H1 (cell line): ENCODE data around the gene KCNT1. TPM values are rescaled to one million over a fixed set of nuclear protein-coding genes. Genes with fewer than 3 reads are reported as not detected.
A peak's percentile ranks its signal among the peaks of the same experiment; 100 is the strongest.

ENCODE experiments used
- CTCF ChIA-PET: fragments of 300-600 bp; sonication (Branson Sonifier 250); formaldehyde crosslinking; loops from one replicate; lab custom pipeline; 2021; ENCODE audit not compliant: partially characterized antibody; lab: Charles Lee
- POLR2A ChIA-PET: fragments of 300-600 bp; sonication (Branson Sonifier 250); formaldehyde crosslinking; loops from one replicate; lab custom pipeline; 2021; ENCODE audit warnings: inconsistent platforms; ENCODE audit not compliant: partially characterized antibody; lab: Charles Lee
- DNase-seq, 2 experiments: peaks; one replicate each; pipeline versions ENCODE4 v3.0.0 to v3.0.0-alpha.2; 2010 to 2022; ENCODE audit warnings: low spot score in 2 of 2, low read depth in 1 of 2, mixed read lengths in 1 of 2
- FAIRE-seq: peaks from 2 replicates; lab custom pipeline; 2011; peaks lifted over from hg19 to GRCh38; lab: Jason Lieb, UNC
- H2AFZ ChIP-seq: 2 replicates; pipeline ENCODE4 v1.8.1; 2012; ENCODE audit warnings: low read length, inconsistent platforms
- H2AK5ac ChIP-seq: 2 replicates; pipeline ENCODE4 v1.6.1; 2013; ENCODE audit warnings: low read depth, low read length
- H2BK120ac ChIP-seq: replicated peaks from 2 replicates; pipeline ENCODE3; 2013; ENCODE audit warnings: low read depth, low read length, inconsistent platforms
- H2BK12ac ChIP-seq: 2 replicates; pipeline ENCODE4 v1.6.1; 2013; ENCODE audit warnings: low read depth, low read length
- H2BK15ac ChIP-seq: 2 replicates; pipeline ENCODE4 v1.6.1; 2013; ENCODE audit warnings: low read length
- H2BK20ac ChIP-seq: 2 replicates; pipeline ENCODE4 v1.6.1; 2013; ENCODE audit warnings: low read length
- H2BK5ac ChIP-seq: 2 replicates; pipeline ENCODE4 v1.6.1; 2013; ENCODE audit warnings: low read depth, low read length
- H3K14ac ChIP-seq: 2 replicates; pipeline ENCODE4 v1.6.1; 2013; ENCODE audit warnings: inconsistent platforms; ENCODE audit not compliant: insufficient read length
- H3K18ac ChIP-seq: 2 replicates; pipeline ENCODE4 v1.6.1; 2013; ENCODE audit warnings: low read length; ENCODE audit errors: extremely low read depth
- H3K23ac ChIP-seq: 2 replicates; pipeline ENCODE4 v1.6.1; 2013; ENCODE audit warnings: inconsistent platforms; ENCODE audit not compliant: insufficient read length
- H3K23me2 ChIP-seq: 2 replicates; pipeline ENCODE4 v1.6.1; 2013; ENCODE audit warnings: low read depth, low read length
- H3K27ac ChIP-seq: 2 replicates; pipeline ENCODE4 v1.6.1; 2011; ENCODE audit warnings: low read depth, low read length, inconsistent platforms
- H3K27me3 ChIP-seq, 4 experiments: replicated peaks in 1 of 4; 1 replicate in 1 of 4; 2 replicates in 3 of 4; pipeline versions ENCODE4 v1.6.1 to v1.8.1; 2011 to 2013; ENCODE audit warnings: low read length in 3 of 4, mild to moderate bottlenecking in 3 of 4, inconsistent platforms in 2 of 4, mixed read lengths in 2 of 4, moderate library complexity in 1 of 4; ENCODE audit not compliant: control insufficient read depth in 3 of 4, insufficient read depth in 3 of 4; ENCODE audit errors: extremely low read depth in 1 of 4
- H3K36me3 ChIP-seq, 4 experiments: 2 replicates each; pipeline versions ENCODE4 v1.6.1 to v1.8.1; 2011 to 2013; ENCODE audit warnings: mild to moderate bottlenecking in 4 of 4, low read length in 3 of 4, moderate library complexity in 2 of 4, control low read depth in 1 of 4, inconsistent platforms in 1 of 4; ENCODE audit not compliant: insufficient read depth in 4 of 4, control insufficient read depth in 2 of 4
- H3K4ac ChIP-seq: replicated peaks from 2 replicates; pipeline ENCODE3; 2013; ENCODE audit warnings: low read length, low read depth, mixed read lengths, inconsistent platforms; ENCODE audit not compliant: insufficient read length
- H3K4me1 ChIP-seq, 4 experiments: replicated peaks in 1 of 4; 1 replicate in 1 of 4; 2 replicates in 3 of 4; pipeline versions ENCODE4 v1.6.1 to v1.8.1; 2011 to 2013; ENCODE audit warnings: low read length in 3 of 4, inconsistent platforms in 2 of 4, mixed read lengths in 1 of 4; ENCODE audit not compliant: insufficient read depth in 4 of 4, control insufficient read depth in 3 of 4
- H3K4me2 ChIP-seq, 2 experiments: 2 replicates each; pipeline versions ENCODE4 v1.6.1 to v1.8.1; 2011 to 2013; ENCODE audit warnings: low read depth in 2 of 2, low read length in 2 of 2, control low read depth in 1 of 2, inconsistent platforms in 1 of 2, mild to moderate bottlenecking in 1 of 2; ENCODE audit not compliant: insufficient read depth in 1 of 2
- H3K4me3 ChIP-seq, 4 experiments: fragments of 200-600, 300-600 bp in 1 of 4; sonication (generic), shearing (Covaris generic), sonication (Bioruptor Twin) in 1 of 4; 2 replicates each; pipeline versions ENCODE4 v1.5.1 to v1.8.1; 2011 to 2016; ENCODE audit warnings: low read length in 4 of 4, low read depth in 3 of 4, control low read depth in 2 of 4, inconsistent platforms in 2 of 4, mild to moderate bottlenecking in 2 of 4, mixed read lengths in 1 of 4, moderate library complexity in 1 of 4; ENCODE audit not compliant: insufficient read depth in 2 of 4; ENCODE audit errors: extremely low read depth in 1 of 4
- H3K56ac ChIP-seq: replicated peaks from 2 replicates; pipeline ENCODE3; 2013; ENCODE audit warnings: low read depth, mild to moderate bottlenecking, mixed read lengths, low read length, inconsistent platforms; ENCODE audit not compliant: insufficient read length
- H3K79me1 ChIP-seq: 2 replicates; pipeline ENCODE4 v1.6.1; 2013; ENCODE audit warnings: low read depth, low read length, control low read depth
- H3K79me2 ChIP-seq, 2 experiments: 2 replicates each; pipeline versions ENCODE4 v1.6.1 to v1.8.1; 2012 to 2013; ENCODE audit warnings: low read length in 2 of 2, mild to moderate bottlenecking in 2 of 2, inconsistent platforms in 1 of 2; ENCODE audit not compliant: insufficient read depth in 2 of 2, control insufficient read depth in 1 of 2
- H3K9ac ChIP-seq, 4 experiments: replicated peaks in 1 of 4; 1 replicate in 1 of 4; 2 replicates in 3 of 4; pipeline versions ENCODE4 v1.6.1 to v1.8.1; 2011 to 2013; ENCODE audit warnings: low read depth in 3 of 4, low read length in 3 of 4, control low read depth in 2 of 4, mild to moderate bottlenecking in 2 of 4, moderate library complexity in 2 of 4, inconsistent platforms in 1 of 4; ENCODE audit errors: extremely low read depth in 1 of 4
- H3K9me3 ChIP-seq, 2 experiments: 2 replicates each; pipeline versions ENCODE4 v1.6.1 to v1.8.1; 2012 to 2013; ENCODE audit warnings: mild to moderate bottlenecking in 2 of 2, moderate library complexity in 2 of 2, control low read depth in 1 of 2, inconsistent platforms in 1 of 2, low read depth in 1 of 2, low read length in 1 of 2, mixed read lengths in 1 of 2; ENCODE audit not compliant: insufficient read depth in 2 of 2
- H4K20me1 ChIP-seq, 2 experiments: replicated peaks in 1 of 2; 2 replicates each; pipeline versions ENCODE3 to v1.8.1; 2011 to 2013; ENCODE audit warnings: inconsistent platforms in 2 of 2, low read length in 2 of 2, mild to moderate bottlenecking in 1 of 2; ENCODE audit not compliant: insufficient read depth in 2 of 2, control insufficient read depth in 1 of 2
- H4K5ac ChIP-seq: 2 replicates; pipeline ENCODE4 v1.6.1; 2013; ENCODE audit warnings: low read length, low read depth, mixed read lengths, inconsistent platforms; ENCODE audit not compliant: insufficient read length
- H4K8ac ChIP-seq: 2 replicates; pipeline ENCODE4 v1.8.0; 2013; ENCODE audit warnings: mild to moderate bottlenecking, moderate library complexity, low read length, inconsistent platforms; ENCODE audit not compliant: insufficient read depth; ENCODE audit errors: extremely low read depth
- H4K91ac ChIP-seq: replicated peaks from 2 replicates; pipeline ENCODE3; 2013; ENCODE audit warnings: low read length, mixed read lengths, inconsistent platforms; ENCODE audit not compliant: insufficient read length
- CHD1 ChIP-seq: IDR thresholded peaks from 2 replicates; pipeline ENCODE4 v1.6.1; 2012; ENCODE audit warnings: low read depth, low read length, improper control_type of control experiment
- CHD2 ChIP-seq: IDR thresholded peaks from 2 replicates; pipeline ENCODE4 v1.6.1; 2012; ENCODE audit warnings: low read length, improper control_type of control experiment
- GABPA ChIP-seq: IDR thresholded peaks from 2 replicates; pipeline ENCODE4 v1.6.1; 2011; ENCODE audit warnings: mild to moderate bottlenecking, low read length, moderate library complexity, borderline replicate concordance; ENCODE audit not compliant: insufficient read depth
- KDM1A ChIP-seq: fragments of 200-600, 300-600 bp; sonication (generic); IDR thresholded peaks from 2 replicates; pipeline ENCODE4 v1.7.1; 2016; ENCODE audit warnings: mild to moderate bottlenecking, low read length, borderline replicate concordance
- RNF2 ChIP-seq: fragments of 200-900, 300-1000 bp; sonication (generic); IDR thresholded peaks from 2 replicates; pipeline ENCODE4 v1.7.1; 2016; ENCODE audit warnings: borderline replicate concordance, low read depth, mild to moderate bottlenecking, antibody characterized with exemption, low read length; ENCODE audit not compliant: poor library complexity, severe bottlenecking; ENCODE audit errors: missing control alignments
- SP1 ChIP-seq: IDR thresholded peaks from 2 replicates; pipeline ENCODE4 v1.6.1; 2011; ENCODE audit warnings: low read depth, low read length
- TAF7 ChIP-seq: optimal IDR thresholded peaks from 2 replicates; pipeline ENCODE3; 2011; ENCODE audit warnings: low read depth, mild to moderate bottlenecking, inconsistent platforms, low read length, moderate library complexity, borderline replicate concordance
- YY1 ChIP-seq: IDR thresholded peaks from 2 replicates; pipeline ENCODE4 v1.6.1; 2011; ENCODE audit warnings: low read depth, mild to moderate bottlenecking, low read length
- WGBS, 2 experiments: shearing (Covaris generic) in 1 of 2; methylation state at CpG; one replicate each; pipeline versions ENCODE4 v1.1.6 to v1.1.7; 2013 to 2015; ENCODE audit warnings: low lambda C conversion rate in 2 of 2, mixed read lengths in 2 of 2, inconsistent platforms in 1 of 2, low coverage in 1 of 2, missing lambda C conversion rate in 1 of 2; ENCODE audit not compliant: insufficient replicate concordance in 2 of 2, insufficient coverage in 1 of 2, insufficient read length in 1 of 2; ENCODE audit errors: extremely low coverage in 1 of 2, missing lambda C conversion rate in 1 of 2; 5-methylcytosine and 5-hydroxymethylcytosine counted together
- polyA plus RNA-seq, 7 experiments: library from polyadenylated mRNA; depleted of rRNA in 3 of 7; stranded (reverse) in 5 of 7; unstranded in 2 of 7; fragments of >200 nt in 5 of 7; fragments of 200-250 nt in 2 of 7; gene quantifications; 1 replicate in 5 of 7; 2 replicates in 1 of 7; 4 replicates in 1 of 7; pipeline versions ENCODE4 v1.2.1 to v1.2.3, GENCODE V29; 2011 to 2013; ENCODE audit warnings: missing spikeins in 2 of 7, mixed read lengths in 2 of 7
- total RNA-seq: library from RNA; stranded (reverse); fragmentation: NEBNext Ultra II Directional; extraction: Animal tissue kit (Norgen Biotek cat#: 25700); gene quantifications from 2 replicates; pipeline ENCODE4 v1.2.1, GENCODE V29; 2021
- TF ChIP-seq, protein P1 (sequence below): IDR thresholded peaks from 2 replicates; pipeline ENCODE4 v1.6.1; 2012; ENCODE audit warnings: inconsistent platforms
- TF ChIP-seq, protein P2 (sequence below): IDR thresholded peaks from 2 replicates; pipeline ENCODE4 v1.6.1; 2011; ENCODE audit warnings: low read length, improper control_type of control experiment
- TF ChIP-seq, protein P3 (sequence below): IDR thresholded peaks from 2 replicates; pipeline ENCODE4 v1.6.1; 2011; ENCODE audit warnings: low read depth, mild to moderate bottlenecking, low read length; ENCODE audit not compliant: insufficient read depth

The KCNT1 gene
- total and polyA plus RNA-seq, 2 of the 8 experiments (the other 6 are each of a cell fraction or from before 2014, with no cell fraction given), result 0.13 to 0.20 TPM

DNA sequence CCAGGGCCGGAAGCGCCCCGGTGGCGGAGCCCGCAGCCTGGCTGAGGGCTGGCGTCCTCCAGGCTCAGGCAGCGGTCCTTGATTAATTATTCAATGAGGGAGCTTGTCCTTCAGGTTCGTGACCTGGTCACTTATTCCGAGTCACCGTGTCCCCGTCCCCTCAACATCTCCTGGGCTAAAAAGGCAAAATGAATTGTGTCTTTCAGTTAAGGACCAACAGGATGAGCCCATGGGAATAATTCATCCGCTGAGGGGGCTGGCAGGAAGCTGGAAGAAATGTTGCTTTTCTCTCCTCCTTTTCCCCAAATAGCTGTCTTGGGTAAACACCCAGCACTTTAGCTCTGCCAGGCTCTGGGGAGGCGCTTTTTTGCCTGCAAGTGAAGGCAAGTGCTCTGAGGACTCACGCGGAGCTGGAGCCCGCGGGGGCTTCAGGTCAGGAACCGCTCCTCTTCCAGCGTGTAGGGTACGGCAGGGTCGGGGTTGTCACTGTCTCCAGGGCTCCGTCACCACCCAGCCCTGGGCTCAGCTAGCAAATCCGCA lies 13.1 kb downstream of the KCNT1 start:
- FAIRE-seq (no peak), DNase-seq (no peak)
- Histone ChIP-seq H3K23me2 (no peaks in the 10 kb centered on the region), H4K5ac (no peak overlapping the region), H2BK12ac (no peak overlapping the region), H3K36me3 (no peaks in the 10 kb centered on the region), H3K27me3 (peaks cover 0 to 25% (median 21%) of the 10 kb centered on the region in 4 experiments; a peak in 6 of 7 replicates), H3K4me1 (peaks cover 0 to 3% (median 1%) of the 10 kb centered on the region in 4 experiments; a peak in 2 of 7 replicates), H4K91ac (no peak overlapping the region), H3K18ac (no peak overlapping the region), H3K27ac (no peak overlapping the region), H3K4me3 (peak overlapping the region in 3 of 4 experiments; percentile 47 to 52 (median 47); a peak in 3 of 8 replicates), H2BK15ac (no peak overlapping the region), H2BK20ac (no peak overlapping the region), H3K79me2 (no peaks in the 10 kb centered on the region), H3K4me2 (peak overlapping the region; percentile 52 to 80), H4K8ac (no peak overlapping the region), H3K23ac (no peak overlapping the region), H3K9me3 (no peaks in the 10 kb centered on the region), H3K14ac (no peak overlapping the region), H4K20me1 (peaks cover 4 to 10% of the 10 kb centered on the region in 2 experiments), H3K79me1 (no peaks in the 10 kb centered on the region), H3K4ac (no peak overlapping the region), H3K56ac (no peak overlapping the region), H2BK5ac (no peak overlapping the region), H2AK5ac (no peak overlapping the region), H2BK120ac (no peak overlapping the region), H2AFZ (no peak overlapping the region), H3K9ac (no peak overlapping the region)
- ChIA-PET CTCF (interaction anchor here (0.7 to 1.4 kb wide), 4 partner anchors 68 to 1017 kb away, joined by 3 to 4 read pairs (median 3); no protein-coding TSS in a partner anchor), POLR2A (interaction anchor here (1.7 kb wide), 1 partner anchor 11 kb away, joined by 7 read pairs; no protein-coding TSS in a partner anchor)
- WGBS, 2 experiments, result 46% methylated on average over 20 of the region's 23 CpGs; no CpG with 5 or more reads in 1 of the 2 experiments
- TF ChIP-seq, protein P1, sequence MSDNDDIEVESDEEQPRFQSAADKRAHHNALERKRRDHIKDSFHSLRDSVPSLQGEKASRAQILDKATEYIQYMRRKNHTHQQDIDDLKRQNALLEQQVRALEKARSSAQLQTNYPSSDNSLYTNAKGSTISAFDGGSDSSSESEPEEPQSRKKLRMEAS, result no peak
- TF ChIP-seq SP1, result no peak
- TF ChIP-seq YY1, result no peak
- no peak for TF ChIP-seq CHD2
- TF ChIP-seq, protein P2, sequence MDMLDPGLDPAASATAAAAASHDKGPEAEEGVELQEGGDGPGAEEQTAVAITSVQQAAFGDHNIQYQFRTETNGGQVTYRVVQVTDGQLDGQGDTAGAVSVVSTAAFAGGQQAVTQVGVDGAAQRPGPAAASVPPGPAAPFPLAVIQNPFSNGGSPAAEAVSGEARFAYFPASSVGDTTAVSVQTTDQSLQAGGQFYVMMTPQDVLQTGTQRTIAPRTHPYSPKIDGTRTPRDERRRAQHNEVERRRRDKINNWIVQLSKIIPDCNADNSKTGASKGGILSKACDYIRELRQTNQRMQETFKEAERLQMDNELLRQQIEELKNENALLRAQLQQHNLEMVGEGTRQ, result no peak
- TF ChIP-seq RNF2, result no peak
- no peak for TF ChIP-seq KDM1A
- TF ChIP-seq CHD1, result no peak
- no peak for TF ChIP-seq TAF7
- TF ChIP-seq GABPA, result no peak
- TF ChIP-seq, protein P3, sequence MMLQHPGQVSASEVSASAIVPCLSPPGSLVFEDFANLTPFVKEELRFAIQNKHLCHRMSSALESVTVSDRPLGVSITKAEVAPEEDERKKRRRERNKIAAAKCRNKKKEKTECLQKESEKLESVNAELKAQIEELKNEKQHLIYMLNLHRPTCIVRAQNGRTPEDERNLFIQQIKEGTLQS, result no peak
